Measurements from ENCODE around the gene SLC26A1. TPM values are rescaled to one million over a fixed set of nuclear protein-coding genes. Genes with fewer than 3 reads are reported as not detected.
"Not testable (repeated sequence)": the region's sequence is repeated elsewhere in the genome, so short reads cannot be mapped to it uniquely, and the experiment has no call there.

SLC26A1 gene
- total RNA-seq, 1 donor from 2014 or later = 2.0 TPM

GRCh38 chr4:946103-946450 lies 47.1 kb downstream of the SLC26A1 start:
- no peak for FAIRE-seq
- DNase-seq (ENCODE audit: low spot score in 2 of 2) = no peak

DNA sequence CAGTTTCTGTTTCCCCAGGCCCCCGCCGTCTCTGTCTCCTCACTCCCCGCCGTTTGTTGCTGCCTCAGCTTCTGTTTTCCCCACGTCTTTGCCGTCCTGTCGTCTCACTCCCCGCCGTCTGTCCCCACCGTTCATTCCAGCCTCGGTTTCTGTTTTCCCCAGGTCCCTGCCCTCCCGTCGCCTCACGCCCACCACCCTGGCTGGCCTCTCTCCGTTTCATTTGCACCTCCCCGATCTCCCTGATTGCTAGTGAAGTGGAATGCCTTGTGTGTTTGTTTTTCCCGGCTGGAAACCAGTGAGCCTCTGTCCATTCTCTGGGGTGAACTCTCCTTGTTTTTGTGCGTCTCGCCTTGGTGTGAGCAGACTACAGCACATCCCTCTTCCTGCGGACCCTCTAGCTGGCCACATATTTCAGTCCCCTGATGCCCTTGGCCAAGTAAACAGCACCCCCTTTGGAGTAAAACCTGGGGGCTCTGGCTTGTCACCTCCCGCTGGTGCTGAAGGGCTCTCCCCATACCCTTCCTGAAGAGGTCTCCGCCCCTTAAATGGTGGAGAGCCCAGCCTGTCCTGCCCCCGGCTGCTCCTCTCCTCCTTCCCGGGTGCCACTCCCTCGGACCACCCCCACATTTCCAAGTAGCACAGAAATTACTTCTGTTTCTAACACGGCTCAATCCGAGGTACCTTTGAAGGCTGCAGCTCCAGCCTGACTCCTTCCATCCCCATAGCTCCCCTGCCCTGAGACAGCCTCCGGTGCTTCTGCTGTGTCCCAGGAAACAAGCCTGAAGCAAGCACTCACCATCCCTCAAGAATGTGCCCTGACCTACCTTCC lies 47.7 kb downstream of the SLC26A1 start:
- DNase-seq (ENCODE audit: low spot score in 2 of 2) (no peak), FAIRE-seq (no peak)

DNA sequence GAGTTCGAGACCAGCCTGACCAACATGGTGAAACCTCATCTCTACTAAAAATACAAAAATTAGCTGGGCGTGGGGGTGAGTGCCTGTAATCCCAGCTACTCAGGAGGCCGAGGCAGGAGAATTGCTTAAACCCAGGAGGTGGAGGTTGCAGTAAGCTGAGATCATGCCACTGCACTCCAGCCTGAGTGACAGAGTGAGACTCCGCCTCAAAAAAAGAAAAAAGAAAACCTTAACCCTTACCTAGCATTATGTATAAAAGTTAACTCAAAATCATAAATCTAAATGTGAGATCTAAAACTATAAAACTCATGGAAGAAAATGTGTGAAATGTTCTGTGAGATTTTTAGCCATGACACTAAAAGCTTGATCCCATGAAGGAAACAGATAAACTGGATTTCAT lies 53.7 kb downstream of the SLC26A1 start:
- DNase-seq (ENCODE audit: low spot score in 2 of 2); FAIRE-seq: not testable (repeated sequence)

Other genes starting within 250 kb of the SLC26A1 start
- gene CPLX1, start 167.3 kb downstream of the SLC26A1 start, total RNA-seq = 1.2 TPM
- gene GAK, start 61.1 kb downstream of the SLC26A1 start, total RNA-seq = 38.3 TPM
- 18.8 TPM for gene TMEM175, start 60.9 kb downstream of the SLC26A1 start, total RNA-seq
- 6.1 TPM for gene DGKQ, start 19.8 kb downstream of the SLC26A1 start, total RNA-seq
- gene IDUA, start 6.4 kb downstream of the SLC26A1 start, total RNA-seq = 6.1 TPM
- 2.0 TPM for gene FGFRL1, start 18.2 kb upstream of the SLC26A1 start, total RNA-seq
- 3.3 TPM for gene RNF212, start 120.2 kb upstream of the SLC26A1 start, total RNA-seq
- 6.1 TPM for gene SPON2, start 179.2 kb upstream of the SLC26A1 start, total RNA-seq